GOT3 (cell line): Measurements from ENCODE around the gene KRT79.

Source experiments
- DNase-seq: peaks from one replicate; lab custom pipeline; 2025; ENCODE audit warnings: mixed read lengths; lab: John Stamatoyannopoulos, UW

The KRT79 gene

DNA sequence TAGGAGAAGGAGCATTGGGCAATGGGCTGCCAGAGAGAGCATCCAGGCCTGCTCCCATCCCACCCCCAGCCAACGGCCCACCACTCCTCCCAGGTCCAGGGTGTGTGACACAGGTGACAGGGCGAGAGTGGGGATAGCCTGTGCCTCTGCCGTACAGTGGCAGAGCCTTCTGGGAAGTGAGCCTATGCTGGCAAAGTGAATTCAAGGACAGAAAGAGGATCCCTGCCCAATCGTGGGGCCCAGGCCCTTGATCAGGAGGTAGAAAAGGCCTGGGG lies 553 bp upstream of the KRT79 start:
- no peak for DNase-seq

- DNase-seq = no peak
These were observed 866 bp downstream of the KRT79 start for GRCh38 chr12:52832985-52833905.

GRCh38 chr12:52832451-52832850 lies 1.7 kb downstream of the KRT79 start:
- no peak for DNase-seq

DNA sequence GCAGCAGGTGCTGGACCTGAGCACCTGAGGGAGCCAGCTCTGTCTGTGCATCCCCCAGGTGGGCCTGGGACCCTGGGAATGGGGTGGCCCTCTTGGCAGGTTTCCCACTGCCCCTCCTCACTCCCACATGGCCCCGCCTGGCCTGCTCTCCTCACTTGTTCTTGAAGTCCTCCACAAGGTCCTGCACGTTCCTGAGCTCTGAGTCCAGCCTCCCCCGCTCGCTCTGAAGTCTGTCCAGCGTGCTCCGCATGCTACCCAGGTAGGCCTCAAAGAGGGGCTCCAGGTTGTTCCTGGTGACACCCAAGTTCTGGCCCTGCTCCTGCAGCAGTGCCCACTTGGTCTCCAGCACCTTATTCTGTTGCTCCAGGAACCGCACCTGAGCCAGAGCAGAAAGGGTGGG lies 2.9 kb downstream of the KRT79 start:
- no peak for DNase-seq

- DNase-seq = no peak
These were observed 3.9 kb downstream of the KRT79 start for GRCh38 chr12:52829986-52830770.

- no peak for DNase-seq
These were observed 5.5 kb downstream of the KRT79 start for GRCh38 chr12:52828591-52829021.

- no peak for DNase-seq
These were observed 6.0 kb downstream of the KRT79 start for GRCh38 chr12:52828156-52828555.

GRCh38 chr12:52827499-52828090 lies 6.5 kb downstream of the KRT79 start:
- DNase-seq = no peak

DNA sequence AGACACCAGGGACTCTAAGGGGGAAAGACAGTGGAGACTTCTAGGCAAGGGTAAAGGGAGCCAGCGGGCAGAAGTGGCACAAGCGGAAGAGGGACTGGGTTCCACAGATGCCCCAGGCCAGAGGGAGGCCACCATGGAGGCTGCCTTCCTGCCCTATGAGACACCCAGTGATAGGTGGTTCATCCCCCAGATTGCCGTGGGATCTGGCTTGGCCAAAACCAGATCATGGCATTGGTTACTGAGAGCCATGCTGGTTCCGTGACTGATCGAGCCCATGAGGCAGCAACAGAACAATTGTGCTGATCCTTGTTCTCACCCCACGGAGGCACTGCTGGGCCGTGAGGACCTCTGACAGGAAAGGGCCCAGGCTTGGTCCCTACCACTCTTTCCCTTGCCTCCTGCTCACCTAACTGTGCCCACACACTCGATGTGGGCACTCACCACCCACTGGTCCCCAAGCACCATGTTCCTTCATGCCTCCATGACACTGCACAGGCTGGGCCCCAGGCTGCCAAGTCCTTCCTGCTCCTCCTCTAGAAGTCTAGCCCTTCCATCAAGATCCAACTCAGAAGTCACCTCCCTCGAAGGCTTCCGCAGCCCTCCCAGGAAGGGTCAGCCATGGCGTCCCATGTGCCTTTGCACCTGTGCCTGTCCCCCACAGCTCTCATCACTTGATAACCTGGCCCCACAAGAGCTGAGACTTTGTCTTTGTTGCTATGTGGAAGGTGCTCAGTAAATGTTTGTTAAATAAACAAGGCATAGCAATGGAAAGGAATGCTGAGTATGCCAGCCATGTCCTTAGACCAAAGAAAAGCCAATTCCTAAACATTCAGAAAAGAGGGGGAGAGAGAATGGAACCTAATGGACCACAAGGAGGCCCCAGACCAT lies 7.3 kb downstream of the KRT79 start:
- no peak for DNase-seq

GRCh38 chr12:52825961-52826360 lies 8.2 kb downstream of the KRT79 start:
- DNase-seq = no peak

GRCh38 chr12:52824741-52825410 lies 9.2 kb downstream of the KRT79 start:
- DNase-seq = no peak

- DNase-seq = no peak
These were observed 10.2 kb downstream of the KRT79 start for GRCh38 chr12:52823761-52824450.

DNA sequence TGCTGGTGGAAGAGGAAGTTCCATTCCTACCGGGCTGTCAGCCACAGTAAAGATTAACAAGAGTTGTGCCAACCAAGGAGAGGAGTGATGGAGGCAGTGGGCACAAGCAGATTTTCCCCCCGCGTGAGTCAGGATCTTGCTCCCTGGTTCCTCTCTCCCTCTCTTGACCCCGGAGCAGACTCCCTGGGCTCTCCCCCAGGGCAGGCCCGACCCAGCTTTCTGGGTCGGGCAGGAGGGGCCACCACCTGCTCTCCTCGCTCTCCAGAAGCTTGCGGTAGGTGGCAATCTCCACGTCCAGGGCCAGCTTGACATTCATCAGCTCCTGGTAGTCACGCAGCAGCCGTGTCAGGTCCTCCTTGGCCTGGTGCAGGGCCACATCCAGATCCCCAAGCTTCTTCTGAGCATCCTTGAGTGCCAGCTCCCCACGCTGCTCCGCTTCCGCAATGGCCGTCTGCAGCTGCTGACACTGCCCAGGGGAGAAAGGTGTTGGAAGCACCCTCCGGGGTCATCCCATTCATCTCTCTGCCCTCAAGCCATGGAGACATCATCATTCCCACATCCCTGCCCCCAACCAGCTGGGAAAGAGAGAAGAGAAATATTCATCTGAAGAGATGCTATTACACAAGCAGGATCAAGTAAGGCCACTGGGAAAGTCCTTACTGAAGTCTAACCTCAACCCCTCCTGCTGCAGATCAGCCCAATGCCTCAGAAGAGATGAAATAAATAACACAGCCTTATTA lies 11.2 kb downstream of the KRT79 start:
- DNase-seq = no peak

DNA sequence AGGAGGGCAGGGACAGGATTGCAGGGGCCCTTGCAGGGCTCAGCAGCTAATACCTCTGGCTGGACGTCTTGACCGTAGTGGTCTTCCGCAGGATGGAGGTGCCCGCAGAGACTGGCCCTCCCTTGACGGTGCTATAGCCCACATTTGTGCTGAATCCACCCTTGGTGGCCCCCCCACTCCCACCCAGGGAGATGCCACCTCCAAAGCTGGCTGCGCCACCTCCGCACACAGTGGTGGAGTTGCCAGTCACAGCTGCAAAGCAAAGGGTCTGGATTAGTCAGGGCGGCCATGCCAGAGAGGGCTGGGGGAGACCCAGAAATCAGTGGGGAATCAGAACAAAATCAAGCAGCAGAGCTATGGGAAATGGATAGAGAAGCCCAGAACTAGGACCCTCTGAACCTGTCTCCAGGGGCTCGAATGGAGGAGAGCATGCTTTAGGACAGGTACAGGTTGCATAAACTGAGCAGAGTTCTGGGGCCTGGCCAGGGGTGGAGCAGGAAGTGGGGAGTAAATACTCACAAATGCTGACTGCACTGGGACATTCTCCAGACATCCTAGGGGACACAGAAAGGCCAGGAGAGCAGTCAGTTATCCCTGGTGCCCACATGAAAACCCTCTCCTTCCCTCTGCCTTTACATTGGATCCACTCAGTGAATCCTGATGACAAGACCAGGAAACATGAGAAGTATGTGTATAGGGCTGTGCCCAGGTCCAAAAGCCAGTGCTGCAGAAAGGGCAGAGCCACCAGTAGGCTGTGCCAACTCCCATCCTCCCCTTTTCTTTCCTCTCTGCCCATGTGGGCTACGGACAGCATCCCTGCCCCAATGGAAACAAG lies 12.1 kb downstream of the KRT79 start:
- no peak for DNase-seq

GRCh38 chr12:52821071-52821730 lies 12.9 kb downstream of the KRT79 start:
- no peak for DNase-seq

DNA sequence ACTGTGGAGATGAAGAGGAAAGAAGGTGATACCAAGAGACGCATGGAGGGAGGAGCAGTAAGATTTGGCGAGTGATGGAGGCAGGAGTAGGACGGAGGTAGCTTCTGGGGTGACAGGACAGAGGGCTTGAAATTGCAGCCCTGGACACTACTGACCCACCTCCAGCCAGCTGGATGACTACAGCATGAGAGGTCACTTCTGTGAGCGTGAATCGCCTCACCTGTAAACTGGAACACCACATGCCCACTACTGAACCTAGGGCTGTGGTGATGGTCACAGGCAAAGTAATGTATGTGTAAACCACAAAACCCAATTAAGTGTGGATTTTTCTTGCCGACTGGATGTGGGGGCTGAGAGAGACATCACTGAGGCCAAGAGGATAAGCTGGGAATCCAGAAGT lies 13.6 kb downstream of the KRT79 start:
- DNase-seq = no peak

DNA sequence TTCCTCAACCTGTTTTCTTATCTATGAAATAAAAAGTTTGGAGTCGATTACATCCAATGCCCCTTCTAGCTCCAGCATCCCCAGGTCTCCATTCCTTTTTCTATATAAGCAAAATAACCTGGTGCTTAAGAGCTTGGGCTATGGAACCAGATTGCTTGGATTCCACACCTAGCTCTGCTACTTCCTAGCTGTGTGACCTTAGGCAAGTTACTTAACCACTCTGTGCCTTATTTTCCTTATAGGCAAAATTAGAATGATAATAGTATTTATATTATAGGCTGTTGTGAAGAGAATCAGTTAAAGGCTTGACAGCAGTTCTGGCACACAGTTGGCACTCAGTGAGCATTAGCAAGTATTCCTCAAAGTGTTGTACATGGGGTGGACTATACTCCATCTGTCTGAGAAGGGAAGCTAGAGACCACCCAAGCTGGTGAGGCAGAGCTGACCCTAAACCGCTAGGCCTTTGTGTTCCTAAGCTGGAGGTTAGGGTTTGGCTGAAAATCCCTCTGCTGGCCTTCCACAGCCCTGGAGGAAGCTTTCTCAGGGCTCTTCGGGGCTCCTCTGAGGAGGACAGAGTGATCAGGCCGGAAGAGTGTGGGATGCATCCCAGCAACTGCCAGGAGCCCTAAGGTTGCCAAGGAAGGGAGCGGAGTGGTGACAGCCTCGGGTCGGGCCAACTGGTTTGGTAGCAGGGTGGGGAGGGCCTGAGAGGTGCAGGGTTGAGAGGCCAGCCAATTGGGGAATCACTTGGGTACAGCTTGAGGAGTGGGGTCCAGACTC lies 14.2 kb downstream of the KRT79 start:
- DNase-seq = no peak
